GM21825 (cell line): ENCODE results near the gene FRRS1L.
A peak's percentile ranks its signal among the peaks of the same experiment; 100 is the strongest.
"Not testable (repeated sequence)": the region's sequence is repeated elsewhere in the genome, so short reads cannot be mapped to it uniquely, and the experiment has no call there.

Experiments used
- ATAC-seq: cut with Tn5 transposase; IDR thresholded peaks from one replicate; pipeline ENCODE4 v1.9.1; 2021; ENCODE audit warnings: mild to moderate bottlenecking, moderate library complexity; ENCODE audit not compliant: unreplicated experiment

FRRS1L gene

DNA sequence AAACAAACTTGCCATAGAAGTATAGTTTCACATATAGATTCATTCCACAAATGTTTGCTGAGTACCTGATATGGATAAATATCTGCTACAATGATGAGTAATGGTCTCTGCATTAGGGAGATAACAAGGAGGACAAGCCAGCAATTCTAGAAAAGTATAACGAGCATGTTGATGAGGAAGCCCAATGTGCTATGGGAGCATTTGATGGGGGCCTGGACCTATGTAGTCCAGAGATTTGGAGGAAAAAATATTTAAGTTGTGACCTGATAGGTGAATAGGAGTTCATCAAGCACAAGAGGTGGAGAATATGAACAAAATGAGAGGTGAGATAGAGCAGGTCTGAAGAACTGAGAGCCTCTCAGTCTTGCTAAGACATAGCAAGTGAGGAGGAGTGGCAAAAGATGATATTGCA is 32.9 kb downstream of the FRRS1L start:
- no peak for ATAC-seq

GRCh38 chr9:109133533-109133932 is 33.5 kb downstream of the FRRS1L start:
- no peak for ATAC-seq

GRCh38 chr9:109132567-109133021 is 34.5 kb downstream of the FRRS1L start:
- no peak for ATAC-seq

- ATAC-seq = no peak
These were observed 37.4 kb downstream of the FRRS1L start for GRCh38 chr9:109129470-109130197.

DNA sequence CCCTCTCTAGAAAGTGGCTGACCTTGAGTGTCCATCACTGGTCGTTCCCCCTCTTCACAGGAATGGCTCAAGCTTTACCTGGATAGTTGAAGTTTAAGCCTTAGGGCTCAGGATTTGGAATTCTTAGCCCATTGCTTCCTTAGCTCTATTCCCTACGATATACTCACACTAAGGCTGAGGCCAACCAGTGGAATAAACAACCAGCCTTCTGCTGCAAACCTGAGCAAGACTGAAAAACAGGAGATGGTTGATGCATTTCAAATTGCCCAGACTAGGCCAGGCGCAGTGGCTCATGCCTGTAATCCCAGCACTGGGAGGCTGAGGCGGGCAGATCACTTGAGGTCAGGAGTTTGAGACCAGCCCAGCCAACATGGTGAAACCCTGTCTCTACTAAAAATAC is 40.4 kb downstream of the FRRS1L start:
- ATAC-seq = not testable (repeated sequence)

DNA sequence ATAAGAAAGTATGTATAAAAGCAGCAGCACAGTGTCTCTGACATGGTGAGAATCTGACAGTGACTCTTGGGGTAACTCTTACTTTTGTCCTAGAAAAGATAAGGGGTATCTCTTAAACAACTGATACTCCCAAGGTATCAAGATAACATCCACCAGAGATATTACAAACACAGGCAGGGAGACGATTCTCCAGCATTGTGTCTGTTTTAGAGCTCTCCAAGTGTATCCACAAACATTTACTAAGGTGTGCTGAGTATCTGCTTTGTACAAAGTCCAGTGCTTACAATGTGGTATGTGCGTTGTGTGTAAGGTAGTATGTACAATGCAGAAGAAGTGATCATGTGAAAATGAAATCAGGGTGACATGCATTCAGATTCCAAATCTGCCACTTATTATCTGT is 42.9 kb downstream of the FRRS1L start:
- ATAC-seq = no peak

GRCh38 chr9:109122726-109123621 is 44.1 kb downstream of the FRRS1L start:
- ATAC-seq = no peak

DNA sequence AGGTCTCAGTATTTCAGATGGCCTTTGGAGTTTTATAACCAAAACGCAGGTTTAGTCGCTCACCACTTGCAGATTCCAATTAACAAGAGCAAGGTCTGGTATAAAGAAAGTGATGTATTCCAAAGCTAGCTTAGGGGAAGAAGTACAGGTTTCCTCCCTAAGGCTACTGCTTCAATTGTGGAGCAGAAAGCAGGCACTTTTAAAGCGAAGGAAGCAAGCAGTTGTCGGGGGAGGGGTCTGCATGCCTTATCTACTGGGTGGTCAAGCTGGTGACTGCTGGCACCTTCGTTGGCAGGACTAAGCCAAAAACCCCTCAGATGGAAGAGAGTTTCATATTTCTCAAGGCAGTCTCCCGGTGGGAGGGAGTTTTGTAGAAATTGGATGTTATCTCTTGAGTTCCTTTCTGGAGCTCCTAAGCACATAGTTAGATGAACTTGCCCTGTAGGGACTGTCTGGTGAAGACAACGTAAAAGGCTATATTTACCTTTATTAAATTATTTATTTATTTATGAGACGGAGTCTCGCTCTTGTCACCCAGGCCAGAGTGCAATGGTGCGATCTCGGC is 45.7 kb downstream of the FRRS1L start:
- no peak for ATAC-seq

DNA sequence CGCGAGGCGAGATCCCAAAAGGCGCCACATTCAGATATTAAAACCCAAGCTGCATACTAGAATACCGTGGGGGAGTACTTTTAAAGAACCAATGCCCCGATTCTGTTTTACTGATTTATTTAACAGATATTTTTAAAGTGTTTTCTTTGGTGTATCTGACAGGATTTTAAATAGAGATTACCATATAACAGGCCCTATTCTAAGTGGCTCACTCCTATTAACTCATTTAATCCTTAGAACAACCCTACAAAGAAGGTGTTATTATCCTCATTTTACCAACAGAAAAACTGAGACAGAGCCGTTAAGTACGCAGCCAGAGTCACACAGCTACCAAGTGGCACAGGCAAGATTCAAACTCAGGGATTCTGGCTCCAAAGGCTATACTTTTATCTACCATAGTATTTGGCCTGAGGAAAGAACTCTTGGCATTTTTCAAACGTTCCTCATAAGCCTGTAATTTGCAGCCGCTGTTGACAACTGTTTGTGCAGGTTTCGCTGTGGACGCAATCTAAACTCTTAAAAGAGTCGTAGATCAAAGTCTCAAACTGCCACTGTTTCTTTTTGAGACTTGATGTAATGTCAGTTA is 46.8 kb downstream of the FRRS1L start:
- ATAC-seq = no peak

DNA sequence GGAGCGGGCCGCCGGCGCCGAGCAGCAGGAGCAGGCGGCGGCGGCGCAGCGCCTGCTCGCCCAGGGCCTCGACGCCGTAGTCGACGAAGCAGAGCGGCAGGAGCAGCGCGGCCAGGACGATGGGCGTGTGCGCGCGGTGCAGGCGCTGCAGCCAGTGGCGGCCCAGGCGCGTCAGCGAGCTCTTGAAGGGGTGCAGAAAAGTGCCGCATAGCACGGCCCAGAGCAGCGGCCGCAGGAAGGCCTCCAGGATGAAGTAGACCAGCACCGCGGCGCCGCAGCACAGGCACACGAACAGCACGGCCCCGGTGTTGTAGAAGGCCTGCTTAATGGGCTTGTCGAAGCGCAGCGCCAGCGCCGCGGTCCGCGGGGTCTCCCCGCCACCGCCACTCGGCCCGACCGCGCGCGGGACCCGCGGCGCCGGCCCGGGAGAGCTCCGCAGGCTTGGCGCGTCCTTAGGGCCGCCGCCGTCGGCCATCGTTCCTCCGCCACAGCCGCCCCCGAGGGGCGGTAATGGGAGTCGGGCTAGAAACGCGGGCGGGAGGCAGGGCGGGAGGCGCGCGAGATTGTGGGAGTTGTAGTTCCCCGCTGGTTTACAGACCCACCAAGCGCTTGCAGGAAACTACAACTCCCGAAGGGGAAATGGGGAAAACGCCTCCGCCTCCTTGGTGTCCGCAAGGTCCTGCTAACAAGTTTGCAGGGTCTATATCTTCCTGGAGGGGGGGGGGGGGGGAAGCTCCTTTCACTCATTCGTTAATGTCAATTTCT is 47.4 kb downstream of the FRRS1L start, which contains the start of gene TMEM245:
TMEM245 (minus strand) TSS at position 509 of the 765 bp plus-strand sequence; CDS start at position 475, 34 bp downstream.
- peak; percentile 91 for ATAC-seq

DNA sequence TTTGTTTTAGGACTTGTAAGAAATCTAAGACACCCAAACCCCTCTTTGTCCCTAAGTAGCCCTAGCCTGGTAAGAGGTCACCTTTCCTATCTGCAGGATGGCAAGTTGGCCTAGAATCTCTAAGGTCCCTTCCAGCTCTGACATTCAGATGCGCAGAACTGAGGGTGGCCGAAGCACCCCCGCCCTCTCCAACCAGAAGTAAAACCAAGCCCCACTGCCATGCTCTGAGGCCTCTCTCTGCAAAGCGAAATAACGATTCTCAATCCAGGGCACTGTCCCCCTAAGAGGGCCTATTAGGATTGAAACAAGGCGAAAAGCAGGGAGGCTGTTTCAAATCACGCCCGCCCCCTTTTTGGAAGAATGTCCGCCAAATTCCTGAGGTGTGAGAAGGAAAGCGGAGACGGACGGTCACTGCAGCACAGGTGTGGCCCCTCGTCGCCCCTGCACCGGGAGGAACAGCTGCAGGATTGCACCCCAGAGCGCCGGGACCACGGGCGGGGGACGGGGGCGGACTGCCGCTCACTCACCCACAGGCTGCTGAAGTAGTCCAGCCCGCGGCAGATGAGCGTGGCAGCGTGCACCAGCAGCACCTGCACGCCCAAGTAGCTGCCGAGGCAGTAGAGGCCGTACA is 48.1 kb downstream of the FRRS1L start:
- no peak for ATAC-seq

DNA sequence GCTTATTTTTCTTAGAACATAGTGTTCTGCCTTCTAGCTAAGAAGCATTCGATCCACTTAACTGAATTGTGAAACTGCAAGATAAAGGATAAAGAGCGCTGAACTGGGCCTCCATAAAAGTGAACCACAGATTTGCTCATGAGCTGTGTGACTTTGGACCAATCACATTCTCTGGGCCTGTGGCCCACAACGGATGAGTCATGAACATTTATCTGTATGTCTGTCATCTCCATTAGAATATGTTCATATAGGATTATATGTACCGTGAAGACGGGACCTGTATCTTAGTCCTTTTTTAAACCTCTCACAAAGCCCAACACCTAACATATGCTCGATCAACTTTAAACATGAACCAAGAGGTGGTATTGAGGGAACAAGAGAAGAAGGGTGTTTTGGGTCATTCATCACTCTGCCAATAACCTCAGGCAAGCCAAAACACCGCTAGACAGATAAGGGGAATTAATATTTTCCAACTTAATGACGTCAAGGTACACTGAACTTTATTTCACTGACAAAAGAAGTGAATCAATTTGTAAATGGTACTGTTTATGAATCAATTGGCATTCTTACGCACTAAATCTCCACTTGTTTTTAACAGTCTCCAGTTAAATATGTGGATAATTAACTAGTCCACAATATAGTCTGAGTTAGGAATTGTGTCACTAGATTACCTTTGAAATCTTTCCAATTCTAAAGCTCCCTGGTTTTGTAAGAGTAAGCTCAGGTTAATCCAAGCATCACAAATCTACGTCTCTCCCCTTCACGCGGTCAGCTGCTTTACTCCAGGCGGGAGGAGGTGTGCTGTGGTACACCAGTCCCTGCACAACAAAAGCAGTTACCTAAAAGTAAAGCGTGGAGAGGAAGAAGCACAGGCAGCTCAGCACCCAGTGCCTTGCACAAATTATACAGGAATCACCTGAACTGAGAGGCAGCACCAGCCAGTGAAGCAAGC is 48.9 kb downstream of the FRRS1L start:
- ATAC-seq = no peak

DNA sequence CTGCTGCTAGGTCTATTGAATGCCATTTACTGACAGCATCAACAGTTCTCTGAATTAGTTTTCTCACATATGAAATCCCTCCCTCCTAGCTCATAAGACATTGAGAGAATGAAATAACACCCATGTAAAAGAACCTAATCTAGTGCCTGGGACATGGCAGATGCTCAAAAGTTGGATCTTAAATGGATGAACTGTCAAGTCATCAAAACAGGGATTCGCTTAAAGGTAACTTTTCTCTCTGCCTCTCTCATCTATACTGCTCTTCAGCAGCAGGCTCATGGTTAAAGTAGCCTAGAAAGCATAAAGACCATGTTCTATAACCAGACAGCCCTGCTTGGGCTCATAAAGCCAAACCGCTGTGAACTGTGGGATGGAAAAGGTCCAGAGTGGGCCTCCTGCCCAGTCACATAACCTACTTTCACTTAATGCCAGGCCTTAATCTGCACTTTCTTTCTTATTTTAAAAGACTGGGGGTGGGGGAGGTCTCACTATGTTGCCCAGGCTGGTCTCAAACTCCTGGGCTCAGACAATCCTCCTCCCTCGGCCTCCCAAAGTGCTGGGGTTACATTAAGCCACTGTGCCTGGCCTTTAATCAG is 51.0 kb downstream of the FRRS1L start:
- ATAC-seq = no peak

- ATAC-seq = no peak
These were observed 52.4 kb downstream of the FRRS1L start for GRCh38 chr9:109114670-109115069.

GRCh38 chr9:109113892-109114609 is 53.0 kb downstream of the FRRS1L start:
- no peak for ATAC-seq

- ATAC-seq = no peak
These were observed 53.8 kb downstream of the FRRS1L start for GRCh38 chr9:109113254-109113653.

DNA sequence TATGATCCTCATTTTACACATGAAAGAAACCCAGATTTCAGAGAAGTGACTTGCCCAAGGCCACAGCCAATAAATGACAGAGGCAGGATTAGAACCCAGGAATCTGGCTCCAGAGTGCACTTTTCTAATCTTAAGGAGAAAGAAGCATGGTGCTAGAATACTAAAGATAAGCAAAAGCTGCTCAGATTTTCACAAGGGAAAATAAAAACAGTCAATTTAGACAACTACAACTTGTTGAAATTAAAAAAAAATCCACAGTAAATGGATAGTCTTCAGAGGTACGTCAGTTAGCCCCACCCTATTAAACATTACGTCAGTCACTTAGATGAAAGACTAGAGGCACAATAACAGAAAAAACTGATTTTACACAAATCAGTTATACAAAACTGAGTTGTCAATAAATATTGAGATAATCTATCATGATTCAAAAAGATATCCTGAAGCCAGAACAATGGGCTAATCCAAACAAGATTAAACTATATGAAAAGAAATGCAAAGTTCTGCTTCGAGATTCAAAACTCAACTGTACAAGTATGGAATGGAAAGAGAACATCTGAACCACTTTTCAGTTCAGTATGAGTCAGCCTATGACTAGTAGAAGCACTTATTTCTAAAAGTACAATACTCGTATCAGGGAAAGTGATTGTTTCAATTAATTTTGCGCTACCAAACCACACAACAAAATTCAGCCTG is 56.6 kb downstream of the FRRS1L start:
- ATAC-seq = peak; percentile 72
